Loucy (cell line): Measurements from ENCODE around the gene BRSK2.
"Not testable (repeated sequence)": the region's sequence is repeated elsewhere in the genome, so short reads cannot be mapped to it uniquely, and the experiment has no call there.

Experiments used
- H2AFZ ChIP-seq: fragments of 200-600 bp; sonication (generic); 2 replicates; pipeline ENCODE4 v1.6.0; 2016; ENCODE audit warnings: antibody characterized with exemption, mild to moderate bottlenecking, low read length, moderate library complexity
- H3F3A ChIP-seq: fragments of 200-600 bp; 2 replicates; pipeline ENCODE4 v1.6.0; 2016; ENCODE audit warnings: antibody characterized with exemption, low read depth, mild to moderate bottlenecking
- H3K27me3 ChIP-seq: fragments of 200-600 bp; sonication (generic); 2 replicates; pipeline ENCODE4 v1.6.1; 2014; ENCODE audit warnings: low read length, mild to moderate bottlenecking; ENCODE audit not compliant: insufficient read depth, poor library complexity, severe bottlenecking
- H3K36me3 ChIP-seq: fragments of 200-600 bp; sonication (generic); 2 replicates; pipeline ENCODE4 v1.6.1; 2016; ENCODE audit warnings: low read length; ENCODE audit not compliant: insufficient read depth
- H3K4me1 ChIP-seq: fragments of 200-600 bp; sonication (generic); 2 replicates; pipeline ENCODE4 v1.5.1; 2014; ENCODE audit warnings: low read length, mild to moderate bottlenecking; ENCODE audit not compliant: insufficient read depth, poor library complexity, severe bottlenecking
- H3K4me2 ChIP-seq: fragments of 200-600 bp; sonication (generic); 2 replicates; pipeline ENCODE4 v1.6.0; 2014; ENCODE audit warnings: antibody characterized with exemption, low read length, low read depth, mild to moderate bottlenecking; ENCODE audit not compliant: poor library complexity, severe bottlenecking
- H3K4me3 ChIP-seq: fragments of 200-600 bp; sonication (generic); 2 replicates; pipeline ENCODE4 v1.5.1; 2014; ENCODE audit warnings: low read length, mild to moderate bottlenecking, mixed read lengths; ENCODE audit not compliant: poor library complexity, severe bottlenecking
- H3K79me2 ChIP-seq: fragments of 200-600 bp; sonication (generic); 2 replicates; pipeline ENCODE4 v1.6.1; 2014; ENCODE audit warnings: low read length; ENCODE audit not compliant: insufficient read depth
- H3K9ac ChIP-seq: fragments of 200-600 bp; sonication (generic); 2 replicates; pipeline ENCODE4 v1.6.0; 2014; ENCODE audit warnings: mild to moderate bottlenecking, low read depth, low read length, moderate library complexity; ENCODE audit not compliant: poor library complexity, severe bottlenecking
- H3K9me2 ChIP-seq: fragments of 200-600 bp; sonication (generic); replicated peaks from 2 replicates; pipeline ENCODE4 v1.6.1; 2016; ENCODE audit warnings: low read depth, low read length, mixed read lengths
- H3K9me3 ChIP-seq: fragments of 200-600 bp; sonication (generic); 2 replicates; pipeline ENCODE4 v1.6.1; 2014; ENCODE audit warnings: mild to moderate bottlenecking, antibody characterized with exemption, low read length, low read depth; ENCODE audit not compliant: insufficient read depth
- H4K20me1 ChIP-seq: fragments of 200-600 bp; sonication (generic); 2 replicates; pipeline ENCODE4 v1.6.0; 2014; ENCODE audit warnings: antibody characterized with exemption, low read length, mild to moderate bottlenecking; ENCODE audit not compliant: insufficient read depth, poor library complexity, severe bottlenecking
- CTCF ChIP-seq: fragments of 200-600 bp; sonication (generic); conservative IDR thresholded peaks from 2 replicates; pipeline ENCODE4 v1.5.1; 2014; ENCODE audit warnings: mild to moderate bottlenecking, antibody characterized with exemption, low read length
- EZH2phosphoT487 ChIP-seq: fragments of 200-600 bp; IDR thresholded peaks from 2 replicates; pipeline ENCODE4 v1.6.1; 2018; ENCODE audit warnings: antibody characterized with exemption, mild to moderate bottlenecking, moderate library complexity, borderline replicate concordance

The BRSK2 gene

DNA sequence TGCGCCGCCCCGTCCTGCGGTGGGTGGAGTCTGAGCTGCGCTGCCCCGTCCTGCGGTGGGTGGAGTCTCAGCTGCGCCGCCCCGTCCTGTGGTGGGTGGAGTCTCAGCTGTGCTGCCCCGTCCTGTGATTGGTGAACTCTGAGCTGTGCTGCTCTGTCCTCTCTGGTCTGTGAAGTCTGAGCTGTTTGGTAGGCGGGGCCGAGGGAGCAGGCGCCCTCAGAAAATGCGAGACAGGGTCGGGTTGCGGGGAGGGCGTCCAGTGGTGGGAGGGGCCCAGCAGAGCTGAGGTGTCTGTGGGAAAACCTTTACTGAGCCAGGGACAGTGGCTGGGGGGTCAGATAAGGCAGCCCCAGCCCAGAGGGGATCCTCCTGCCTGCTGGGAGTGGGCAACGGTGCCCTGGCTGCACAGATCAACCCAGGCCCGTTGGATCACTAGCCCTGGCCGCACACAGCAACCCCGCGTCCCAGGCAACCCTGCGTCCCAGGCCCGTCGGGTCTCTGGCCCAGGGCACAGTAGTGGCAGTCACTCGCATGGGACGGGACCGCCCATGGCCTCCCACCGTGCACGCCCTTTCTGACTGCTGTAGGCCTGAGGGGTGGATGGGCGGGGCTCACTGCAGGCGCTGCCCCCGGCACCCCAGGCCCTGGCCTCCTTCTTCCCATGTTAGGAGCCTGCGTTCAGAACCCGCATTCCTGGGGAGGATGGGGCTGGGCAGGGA, 22.8 kb downstream of the BRSK2 start:
- H3K4me3 ChIP-seq = no peak overlapping the region
- H3K9me2 ChIP-seq = no peaks in the 10 kb centered on the region
- H3K4me2 ChIP-seq = no peak overlapping the region
- H3F3A ChIP-seq = no peaks in the 10 kb centered on the region
- no peaks in the 10 kb centered on the region for H3K27me3 ChIP-seq
- no peak overlapping the region for H2AFZ ChIP-seq
- H4K20me1 ChIP-seq = no peaks in the 10 kb centered on the region
- H3K9ac ChIP-seq = no peak overlapping the region
- no peaks in the 10 kb centered on the region for H3K36me3 ChIP-seq
- no peaks in the 10 kb centered on the region for H3K4me1 ChIP-seq
- H3K9me3 ChIP-seq = peaks cover 27% of the 10 kb centered on the region; the same call in 1 of the 2 replicates
- no peaks in the 10 kb centered on the region for H3K79me2 ChIP-seq
- TF ChIP-seq CTCF (no peak), EZH2phosphoT487 (no peak)

DNA sequence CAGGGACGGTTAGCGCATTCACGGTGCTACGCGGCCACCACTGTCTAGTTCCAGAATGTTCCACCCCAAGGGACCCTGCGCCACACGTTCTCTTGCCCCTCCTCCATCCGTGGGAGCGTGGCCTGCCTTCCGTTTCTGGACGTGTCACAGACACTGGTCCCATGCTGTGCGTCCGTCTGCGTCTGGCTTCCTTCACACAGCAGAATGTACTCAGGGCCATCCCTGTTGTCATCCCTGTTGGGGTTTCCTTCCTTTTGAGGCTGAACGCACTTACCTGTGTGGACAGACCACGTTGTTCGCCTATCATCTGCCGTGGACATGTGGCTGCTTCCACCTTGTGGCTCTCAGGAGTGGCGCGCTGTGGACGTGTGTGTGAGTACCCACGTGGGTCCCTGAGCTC, 24.9 kb downstream of the BRSK2 start:
- Histone ChIP-seq H3K9me3 (peaks cover 31% of the 10 kb centered on the region; the same call in 1 of the 2 replicates), H3K79me2 (no peaks in the 10 kb centered on the region), H4K20me1 (no peaks in the 10 kb centered on the region)

GRCh38 chr11:1415631-1416030, 25.9 kb downstream of the BRSK2 start:
- no peaks in the 10 kb centered on the region for H3F3A ChIP-seq
- H2AFZ ChIP-seq = no peak overlapping the region
- TF ChIP-seq EZH2phosphoT487 (no peak), CTCF (no peak)
- H3K4me1 ChIP-seq = no peaks in the 10 kb centered on the region
- H3K79me2 ChIP-seq = no peaks in the 10 kb centered on the region
- H3K9me3 ChIP-seq = peaks cover 36% of the 10 kb centered on the region; the same call in 1 of the 2 replicates
- H3K9ac ChIP-seq = no peak overlapping the region
- no peaks in the 10 kb centered on the region for H4K20me1 ChIP-seq
- no peak overlapping the region for H3K4me3 ChIP-seq
- H3K36me3 ChIP-seq = no peaks in the 10 kb centered on the region
- H3K4me2 ChIP-seq = no peak overlapping the region
- no peaks in the 10 kb centered on the region for H3K27me3 ChIP-seq
- H3K9me2 ChIP-seq = no peaks in the 10 kb centered on the region

More for the DNA sequence above, 24.9 kb downstream of the BRSK2 start:
- Histone ChIP-seq H2AFZ (no peak overlapping the region), H3K4me3 (no peak overlapping the region), H3K9me2 (no peaks in the 10 kb centered on the region), H3K4me1 (no peaks in the 10 kb centered on the region), H3K9ac (no peak overlapping the region), H3K36me3 (no peaks in the 10 kb centered on the region), H3F3A (no peaks in the 10 kb centered on the region), H3K4me2 (no peak overlapping the region), H3K27me3 (no peaks in the 10 kb centered on the region)
- TF ChIP-seq CTCF (no peak), EZH2phosphoT487 (no peak)

GRCh38 chr11:1418192-1418795, 28.6 kb downstream of the BRSK2 start:
- peaks cover 36% of the 10 kb centered on the region; the same call in 1 of the 2 replicates for H3K9me3 ChIP-seq
- H3K4me2 ChIP-seq, H3K27me3 ChIP-seq, H4K20me1 ChIP-seq, H2AFZ ChIP-seq, H3K36me3 ChIP-seq, H3K9me2 ChIP-seq, H3K4me1 ChIP-seq, H3F3A ChIP-seq, H3K4me3 ChIP-seq, H3K79me2 ChIP-seq, H3K9ac ChIP-seq: not testable (repeated sequence)
